Panc1 (cell line): Measurements from ENCODE around the gene LY86. TPM values are rescaled to one million over a fixed set of nuclear protein-coding genes. Genes with fewer than 3 reads are reported as not detected.

ENCODE experiments used
- ATAC-seq: fragments of 200-7000 bp; cut with Tn5 transposase; 2 replicates; pipeline ENCODE4 v1.9.1; 2020; ENCODE audit warnings: mild to moderate bottlenecking, moderate library complexity
- BruUV-seq: library from RNA; stranded (reverse); fragments of 400-500 nt; replicated peaks from 2 replicates; lab custom pipeline; 2021; lab: Mats Ljungman, UMichigan
- CTCF ChIA-PET: fragments of 300-600 bp; sonication (Branson Sonifier 250); formaldehyde crosslinking; loops from one replicate; lab custom pipeline; 2022; ENCODE audit warnings: antibody characterized with exemption; lab: Charles Lee
- POLR2A ChIA-PET: fragments of 300-600 bp; sonication (Branson Sonifier 250); formaldehyde crosslinking; loops from one replicate; lab custom pipeline; 2022; ENCODE audit warnings: antibody characterized with exemption; lab: Charles Lee
- DNase-seq: peaks from one replicate; pipeline ENCODE4 v3.0.0-alpha.2; 2010; ENCODE audit warnings: low read depth, low spot score
- H3K27ac ChIP-seq: 2 replicates; pipeline ENCODE4 v1.5.1; 2011; ENCODE audit warnings: mild to moderate bottlenecking, low read length, inconsistent platforms
- H3K27me3 ChIP-seq: fragments of 200-500 bp; sonication (Bioruptor generic); 2 replicates; pipeline ENCODE4 v1.6.0; 2014; ENCODE audit warnings: low read length, inconsistent platforms; ENCODE audit not compliant: control insufficient read depth, insufficient read depth
- H3K36me3 ChIP-seq: fragments of 200-500 bp; sonication (Bioruptor generic); 2 replicates; pipeline ENCODE4 v1.5.1; 2014; ENCODE audit warnings: inconsistent platforms, mild to moderate bottlenecking, low read length, moderate library complexity; ENCODE audit not compliant: control insufficient read depth, insufficient read depth
- H3K4me1 ChIP-seq: 2 replicates; pipeline ENCODE4 v1.5.1; 2011; ENCODE audit warnings: inconsistent platforms, mild to moderate bottlenecking, low read length, moderate library complexity; ENCODE audit not compliant: control insufficient read depth, insufficient read depth
- H3K4me3 ChIP-seq, 2 experiments: 2 replicates each; pipeline ENCODE4 v1.5.1; 2011 to 2012; ENCODE audit warnings: low read depth in 2 of 2, low read length in 2 of 2, mild to moderate bottlenecking in 2 of 2, inconsistent platforms in 1 of 2, moderate library complexity in 1 of 2
- H3K9me3 ChIP-seq: fragments of 200-500 bp; sonication (Bioruptor generic); 2 replicates; pipeline ENCODE4 v1.5.1; 2014; ENCODE audit warnings: low read depth, mild to moderate bottlenecking, inconsistent platforms, low read length, moderate library complexity; ENCODE audit not compliant: control insufficient read depth, insufficient read depth
- POLR2AphosphoS5 ChIP-seq: IDR thresholded peaks from 2 replicates; pipeline ENCODE4 v1.6.1; 2012; ENCODE audit warnings: mild to moderate bottlenecking, low read depth, low read length, moderate library complexity
- SIN3A ChIP-seq: IDR thresholded peaks from 2 replicates; pipeline ENCODE4 v1.6.1; 2012; ENCODE audit warnings: low read depth, mild to moderate bottlenecking, low read length, moderate library complexity, borderline replicate concordance; ENCODE audit not compliant: insufficient read depth
- TCF7L2 ChIP-seq: IDR thresholded peaks from 2 replicates; pipeline ENCODE4 v1.6.1; 2011; ENCODE audit warnings: mild to moderate bottlenecking, low read depth, low read length, inconsistent platforms
- in situ Hi-C: cut with HindIII; loops from 2 replicates; pipeline ENCODE4 v1.10.0; 2016; ENCODE audit warnings: low sequenced_read_pairs, low pct_unique_long_range_greater_than_20kb
- intact Hi-C: fragments of 100-400 bp; cut with micrococcal nuclease; formaldehyde crosslinking; loops from one replicate; pipeline ENCODE4 v1.10.0; 2022; ENCODE audit not compliant: unreplicated experiment
- total RNA-seq: library from RNA; stranded (reverse); gene quantifications from one replicate; pipeline ENCODE4 v1.2.1, GENCODE V29; 2021; ENCODE audit not compliant: unreplicated experiment
- TF ChIP-seq, protein P1 (sequence below): fragments of 450-650 bp; IDR thresholded peaks from 2 replicates; pipeline ENCODE4 v1.5.1; 2017; ENCODE audit warnings: mild to moderate bottlenecking
- TF ChIP-seq, protein P2 (sequence below), 2 experiments: IDR thresholded peaks; 2 replicates each; pipeline ENCODE4 v1.6.1; 2011 to 2012; ENCODE audit warnings: low read depth in 2 of 2, control low read depth in 1 of 2, low read length in 1 of 2, mild to moderate bottlenecking in 1 of 2, moderate library complexity in 1 of 2; ENCODE audit not compliant: insufficient read depth in 1 of 2

LY86 gene
- total RNA-seq, 1 experiment from 2014 or later: not detected

DNA sequence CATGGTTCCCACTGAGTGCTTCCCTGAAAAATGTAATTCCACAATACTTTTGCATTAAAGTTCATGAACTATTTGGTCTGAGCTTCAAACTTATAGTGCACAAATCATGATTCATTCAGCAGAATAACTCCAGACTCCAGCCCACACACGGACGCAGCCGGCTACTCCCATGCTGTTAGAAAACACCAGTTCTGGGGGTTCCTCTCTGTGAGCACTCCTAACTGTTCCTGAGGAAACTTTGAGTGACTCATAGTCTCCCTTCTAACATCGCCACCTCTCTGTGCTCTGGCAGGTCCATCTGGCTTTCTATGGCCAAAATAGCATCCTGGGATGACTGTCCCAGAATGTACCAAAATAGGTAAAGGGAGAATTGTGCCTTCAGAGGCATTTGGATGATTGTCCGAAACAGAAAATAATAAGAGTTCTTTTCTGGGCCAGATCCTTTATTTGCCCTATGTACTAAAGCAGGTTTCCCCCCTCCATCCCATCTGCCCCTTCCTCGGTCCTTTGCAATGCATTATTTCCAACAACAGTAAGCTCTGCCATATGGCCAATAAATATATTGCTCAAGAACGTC, 32.3 kb upstream of the LY86 start:
- DNase-seq (no peak), ATAC-seq (no peak)
- intact Hi-C loops: loop anchor here (5.0 kb wide), 1 partner anchor 681 kb away; no protein-coding TSS in a partner anchor
- TF ChIP-seq TCF7L2 (no peak), SIN3A (no peak), POLR2AphosphoS5 (no peak)
- TF ChIP-seq, protein P1, sequence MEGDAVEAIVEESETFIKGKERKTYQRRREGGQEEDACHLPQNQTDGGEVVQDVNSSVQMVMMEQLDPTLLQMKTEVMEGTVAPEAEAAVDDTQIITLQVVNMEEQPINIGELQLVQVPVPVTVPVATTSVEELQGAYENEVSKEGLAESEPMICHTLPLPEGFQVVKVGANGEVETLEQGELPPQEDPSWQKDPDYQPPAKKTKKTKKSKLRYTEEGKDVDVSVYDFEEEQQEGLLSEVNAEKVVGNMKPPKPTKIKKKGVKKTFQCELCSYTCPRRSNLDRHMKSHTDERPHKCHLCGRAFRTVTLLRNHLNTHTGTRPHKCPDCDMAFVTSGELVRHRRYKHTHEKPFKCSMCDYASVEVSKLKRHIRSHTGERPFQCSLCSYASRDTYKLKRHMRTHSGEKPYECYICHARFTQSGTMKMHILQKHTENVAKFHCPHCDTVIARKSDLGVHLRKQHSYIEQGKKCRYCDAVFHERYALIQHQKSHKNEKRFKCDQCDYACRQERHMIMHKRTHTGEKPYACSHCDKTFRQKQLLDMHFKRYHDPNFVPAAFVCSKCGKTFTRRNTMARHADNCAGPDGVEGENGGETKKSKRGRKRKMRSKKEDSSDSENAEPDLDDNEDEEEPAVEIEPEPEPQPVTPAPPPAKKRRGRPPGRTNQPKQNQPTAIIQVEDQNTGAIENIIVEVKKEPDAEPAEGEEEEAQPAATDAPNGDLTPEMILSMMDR: no peak
- in situ Hi-C loops: no loop called here
- CTCF ChIA-PET: no interaction called here
- Histone ChIP-seq H3K36me3 (no peaks in the 10 kb centered on the region), H3K4me3 (no peak overlapping the region), H3K9me3 (no peaks in the 10 kb centered on the region), H3K27ac (no peak overlapping the region), H3K27me3 (peaks cover 20% of the 10 kb centered on the region), H3K4me1 (no peaks in the 10 kb centered on the region)
- POLR2A ChIA-PET: no interaction called here
- BruUV-seq: no TSS peak

DNA sequence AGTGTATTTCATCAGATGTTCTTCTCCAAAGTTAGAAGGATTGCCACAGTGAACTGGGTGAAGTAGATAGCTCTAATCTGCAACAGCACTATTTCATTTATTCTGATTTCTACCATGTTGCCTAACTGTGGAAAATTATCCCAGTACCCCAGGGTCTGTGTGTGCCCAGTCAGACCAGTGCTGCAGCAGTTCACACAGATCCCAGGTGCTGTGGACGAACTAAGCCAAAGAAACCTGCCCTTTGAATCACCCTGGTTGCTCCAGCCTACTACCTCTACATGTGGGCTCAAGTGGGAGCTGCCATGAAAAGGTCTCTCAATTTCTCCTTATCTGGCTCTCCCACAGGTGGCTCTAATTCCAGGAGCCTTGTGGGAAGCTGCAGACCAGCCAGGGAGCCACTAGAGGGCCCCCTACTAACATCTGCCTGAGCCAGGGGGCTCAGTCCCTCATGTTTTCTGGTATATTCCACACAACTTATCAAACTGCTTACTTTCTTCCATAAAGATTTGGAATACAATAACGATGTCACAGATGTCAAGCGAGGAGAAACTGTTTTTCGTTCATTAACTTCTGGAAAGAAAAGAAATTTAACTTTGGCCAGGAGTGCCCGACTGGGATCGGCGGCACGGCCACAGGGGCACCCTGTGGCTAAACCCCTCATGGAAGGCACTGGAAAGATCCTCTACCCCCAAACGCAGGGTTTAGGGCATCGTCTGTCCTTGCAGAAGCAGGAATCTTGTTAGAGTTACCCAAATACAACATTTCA, 31.6 kb upstream of the LY86 start:
- intact Hi-C loops: loop anchor here (5.0 kb wide), 1 partner anchor 680 kb away; no protein-coding TSS in a partner anchor
- CTCF ChIA-PET: interaction anchor here (0.6 kb wide), 1 partner anchor 567 kb away, joined by 3 read pairs; no protein-coding TSS in a partner anchor
- Histone ChIP-seq H3K4me1 (no peaks in the 10 kb centered on the region), H3K4me3 (no peak overlapping the region), H3K36me3 (no peaks in the 10 kb centered on the region), H3K9me3 (no peaks in the 10 kb centered on the region), H3K27ac (no peak overlapping the region), H3K27me3 (peaks cover 18% of the 10 kb centered on the region; the same call in 1 of the 2 replicates)
- POLR2A ChIA-PET: no interaction called here
- in situ Hi-C loops: no loop called here
- DNase-seq: no peak
- TF ChIP-seq POLR2AphosphoS5 (no peak), SIN3A (no peak)
- TF ChIP-seq, protein P1: peak; percentile 92
- ATAC-seq: peak; percentile 75
- BruUV-seq: no TSS peak

DNA sequence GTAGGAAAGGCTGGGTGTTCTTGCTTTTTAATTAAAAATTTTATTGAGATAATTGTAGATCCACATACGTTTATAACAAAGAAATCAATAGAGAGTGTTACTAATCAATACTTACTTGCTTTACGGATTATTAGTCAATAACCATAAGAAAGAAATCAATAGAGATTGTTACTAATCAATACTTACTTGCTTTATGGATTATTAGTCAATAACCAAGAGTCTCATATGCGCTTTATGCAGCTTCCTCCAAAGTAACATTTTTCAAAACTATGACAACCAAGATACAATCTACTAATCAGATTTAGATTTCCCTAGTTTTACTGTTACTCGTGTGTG, 31.0 kb upstream of the LY86 start:
- Histone ChIP-seq H3K27me3 (peaks cover 15% of the 10 kb centered on the region; the same call in 1 of the 2 replicates), H3K4me3 (no peak overlapping the region), H3K9me3 (no peaks in the 10 kb centered on the region), H3K4me1 (no peaks in the 10 kb centered on the region), H3K27ac (no peak overlapping the region), H3K36me3 (no peaks in the 10 kb centered on the region)
- ATAC-seq (no peak), DNase-seq (no peak)
- TF ChIP-seq, protein P2, sequence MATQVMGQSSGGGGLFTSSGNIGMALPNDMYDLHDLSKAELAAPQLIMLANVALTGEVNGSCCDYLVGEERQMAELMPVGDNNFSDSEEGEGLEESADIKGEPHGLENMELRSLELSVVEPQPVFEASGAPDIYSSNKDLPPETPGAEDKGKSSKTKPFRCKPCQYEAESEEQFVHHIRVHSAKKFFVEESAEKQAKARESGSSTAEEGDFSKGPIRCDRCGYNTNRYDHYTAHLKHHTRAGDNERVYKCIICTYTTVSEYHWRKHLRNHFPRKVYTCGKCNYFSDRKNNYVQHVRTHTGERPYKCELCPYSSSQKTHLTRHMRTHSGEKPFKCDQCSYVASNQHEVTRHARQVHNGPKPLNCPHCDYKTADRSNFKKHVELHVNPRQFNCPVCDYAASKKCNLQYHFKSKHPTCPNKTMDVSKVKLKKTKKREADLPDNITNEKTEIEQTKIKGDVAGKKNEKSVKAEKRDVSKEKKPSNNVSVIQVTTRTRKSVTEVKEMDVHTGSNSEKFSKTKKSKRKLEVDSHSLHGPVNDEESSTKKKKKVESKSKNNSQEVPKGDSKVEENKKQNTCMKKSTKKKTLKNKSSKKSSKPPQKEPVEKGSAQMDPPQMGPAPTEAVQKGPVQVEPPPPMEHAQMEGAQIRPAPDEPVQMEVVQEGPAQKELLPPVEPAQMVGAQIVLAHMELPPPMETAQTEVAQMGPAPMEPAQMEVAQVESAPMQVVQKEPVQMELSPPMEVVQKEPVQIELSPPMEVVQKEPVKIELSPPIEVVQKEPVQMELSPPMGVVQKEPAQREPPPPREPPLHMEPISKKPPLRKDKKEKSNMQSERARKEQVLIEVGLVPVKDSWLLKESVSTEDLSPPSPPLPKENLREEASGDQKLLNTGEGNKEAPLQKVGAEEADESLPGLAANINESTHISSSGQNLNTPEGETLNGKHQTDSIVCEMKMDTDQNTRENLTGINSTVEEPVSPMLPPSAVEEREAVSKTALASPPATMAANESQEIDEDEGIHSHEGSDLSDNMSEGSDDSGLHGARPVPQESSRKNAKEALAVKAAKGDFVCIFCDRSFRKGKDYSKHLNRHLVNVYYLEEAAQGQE (IDR thresholded peaks at IDR 0.05; ENCODE audit: insufficient read depth in 1 of 2, low read depth in 2 of 2, low read length in 1 of 2): no peak
- no peak for TF ChIP-seq TCF7L2
- TF ChIP-seq, protein P1: no peak
- no peak for TF ChIP-seq POLR2AphosphoS5
- no peak for TF ChIP-seq SIN3A
- in situ Hi-C loops: no loop called here
- POLR2A ChIA-PET: no interaction called here
- BruUV-seq: no TSS peak
- intact Hi-C loops: loop anchor here (5.0 kb wide), 1 partner anchor 680 kb away; no protein-coding TSS in a partner anchor
- CTCF ChIA-PET: interaction anchor here (0.6 kb wide), 1 partner anchor 568 kb away, joined by 3 read pairs; no protein-coding TSS in a partner anchor
